Nephron progenitor cell (in vitro differentiated cells): ENCODE results near the gene ARID1B.

Experiments
- DNase-seq: peaks from one replicate; pipeline ENCODE4 v3.0.0; 2021
- H3K27ac Mint-ChIP-seq: 2 replicates; pipeline ENCODE4 v1.8.0; 2021; ENCODE audit warnings: mild to moderate bottlenecking, moderate library complexity, mixed read lengths
- H3K27me3 Mint-ChIP-seq: 2 replicates; pipeline ENCODE4 v1.8.0; 2021; ENCODE audit warnings: mild to moderate bottlenecking, low read depth, mixed read lengths; ENCODE audit not compliant: poor library complexity
- H3K36me3 Mint-ChIP-seq: 2 replicates; pipeline ENCODE4 v1.8.0; 2021; ENCODE audit warnings: low read depth, mixed read lengths
- H3K4me1 Mint-ChIP-seq: 2 replicates; pipeline ENCODE4 v1.8.0; 2021; ENCODE audit warnings: mixed read lengths
- H3K4me3 Mint-ChIP-seq: 2 replicates; pipeline ENCODE4 v1.8.0; 2021; ENCODE audit warnings: mild to moderate bottlenecking, moderate library complexity, mixed read lengths
- H3K9me3 Mint-ChIP-seq: 2 replicates; pipeline ENCODE4 v1.8.0; 2021; ENCODE audit warnings: mild to moderate bottlenecking, moderate library complexity, mixed read lengths
- CTCF ChIP-seq: fragments of 200-600 bp; sonication (generic); IDR thresholded peaks from 2 replicates; pipeline ENCODE4 v1.5.0; 2021; ENCODE audit warnings: antibody characterized with exemption

ARID1B gene

GRCh38 chr6:156853733-156854132 lies 76.6 kb downstream of the ARID1B start:
- Mint-ChIP-seq H3K27ac (no peak overlapping the region), H3K27me3 (no peaks in the 10 kb centered on the region), H3K36me3 (peaks cover 5% of the 10 kb centered on the region), H3K4me3 (no peak overlapping the region), H3K4me1 (peaks cover 63% of the 10 kb centered on the region), H3K9me3 (no peaks in the 10 kb centered on the region)
- TF ChIP-seq CTCF, result no peak
- no peak for DNase-seq

GRCh38 chr6:156854466-156855161 lies 77.4 kb downstream of the ARID1B start:
- Mint-ChIP-seq H3K27me3 (no peaks in the 10 kb centered on the region), H3K9me3 (no peaks in the 10 kb centered on the region), H3K27ac (no peak overlapping the region), H3K4me3 (no peak overlapping the region), H3K36me3 (peaks cover 5% of the 10 kb centered on the region), H3K4me1 (peaks cover 54% of the 10 kb centered on the region)
- no peak for TF ChIP-seq CTCF
- no peak for DNase-seq

GRCh38 chr6:156857573-156857972 lies 80.4 kb downstream of the ARID1B start:
- H3K27ac Mint-ChIP-seq, result no peak overlapping the region
- no peak overlapping the region for H3K4me3 Mint-ChIP-seq
- H3K36me3 Mint-ChIP-seq, result peaks cover 21% of the 10 kb centered on the region
- TF ChIP-seq CTCF, result no peak
- H3K9me3 Mint-ChIP-seq, result peaks cover 10% of the 10 kb centered on the region
- H3K4me1 Mint-ChIP-seq, result peaks cover 40% of the 10 kb centered on the region
- H3K27me3 Mint-ChIP-seq, result no peaks in the 10 kb centered on the region
- no peak for DNase-seq

- H3K27ac Mint-ChIP-seq, result no peak overlapping the region
- no peak for DNase-seq
- peaks cover 30% of the 10 kb centered on the region for H3K4me1 Mint-ChIP-seq
- peaks cover 23% of the 10 kb centered on the region for H3K9me3 Mint-ChIP-seq
- peaks cover 5% of the 10 kb centered on the region for H3K27me3 Mint-ChIP-seq
- no peak overlapping the region for H3K4me3 Mint-ChIP-seq
- H3K36me3 Mint-ChIP-seq, result peaks cover 41% of the 10 kb centered on the region
- TF ChIP-seq CTCF, result no peak
Measured at GRCh38 chr6:156859686-156860085, 82.5 kb downstream of the ARID1B start.

- TF ChIP-seq CTCF, result no peak
- H3K36me3 Mint-ChIP-seq, result peaks cover 54% of the 10 kb centered on the region
- H3K4me1 Mint-ChIP-seq, result peaks cover 34% of the 10 kb centered on the region
- peaks cover 5% of the 10 kb centered on the region for H3K27me3 Mint-ChIP-seq
- no peak overlapping the region for H3K27ac Mint-ChIP-seq
- H3K9me3 Mint-ChIP-seq, result peaks cover 36% of the 10 kb centered on the region
- no peak for DNase-seq
- no peak overlapping the region for H3K4me3 Mint-ChIP-seq
Measured at GRCh38 chr6:156862711-156863110, 85.5 kb downstream of the ARID1B start.

GRCh38 chr6:156863504-156863903 lies 86.3 kb downstream of the ARID1B start:
- Mint-ChIP-seq H3K36me3 (peaks cover 49% of the 10 kb centered on the region), H3K9me3 (peaks cover 36% of the 10 kb centered on the region), H3K4me3 (no peak overlapping the region), H3K4me1 (peaks cover 42% of the 10 kb centered on the region), H3K27me3 (peaks cover 5% of the 10 kb centered on the region), H3K27ac (no peak overlapping the region)
- no peak for TF ChIP-seq CTCF
- no peak for DNase-seq
